PC-3 (cell line): Measurements from ENCODE around the gene GABRG3. TPM values are rescaled to one million over a fixed set of nuclear protein-coding genes. Genes with fewer than 3 reads are reported as not detected.

Experiments
- ATAC-seq: fragments of 200-7000 bp; cut with Tn5 transposase; 2 replicates; pipeline ENCODE4 v1.9.1; 2020; ENCODE audit warnings: mild to moderate bottlenecking, moderate library complexity
- BruUV-seq: library from RNA; stranded (reverse); fragments of 400-500 nt; replicated peaks from 2 replicates; lab custom pipeline; 2021; lab: Mats Ljungman, UMichigan
- CTCF ChIA-PET: fragments of 300-600 bp; sonication (Branson Sonifier 250); formaldehyde crosslinking; loops from one replicate; lab custom pipeline; 2022; ENCODE audit warnings: antibody characterized with exemption; lab: Charles Lee
- POLR2A ChIA-PET: fragments of 300-600 bp; sonication (Branson Sonifier 250); formaldehyde crosslinking; loops from one replicate; lab custom pipeline; 2022; ENCODE audit warnings: antibody characterized with exemption; ENCODE audit not compliant: unreplicated experiment; lab: Charles Lee
- DNase-seq: peaks from one replicate; pipeline ENCODE4 v3.0.0-alpha.2; 2015
- H2AFZ ChIP-seq: fragments of 300-600 bp; sonication (generic); 2 replicates; pipeline ENCODE4 v1.6.0; 2016; ENCODE audit warnings: antibody characterized with exemption, low read length
- H3F3A ChIP-seq: fragments of 300-600 bp; sonication (generic); one replicate; pipeline ENCODE4 v1.6.0; 2017; ENCODE audit warnings: antibody characterized with exemption, low read length, control low read depth, mild to moderate bottlenecking; ENCODE audit not compliant: unreplicated experiment
- H3K27ac ChIP-seq: fragments of 300-600 bp; sonication (generic); 2 replicates; pipeline ENCODE4 v1.5.1; 2016; ENCODE audit warnings: mild to moderate bottlenecking, low read length
- H3K27me3 ChIP-seq: fragments of 300-600 bp; sonication (generic); 2 replicates; pipeline ENCODE4 v1.6.1; 2016; ENCODE audit warnings: low read length, mixed read lengths
- H3K36me3 ChIP-seq: fragments of 300-600 bp; sonication (generic); 2 replicates; pipeline ENCODE4 v1.6.1; 2016; ENCODE audit warnings: low read depth, mixed run types, low read length, mixed read lengths
- H3K4me1 ChIP-seq: fragments of 300-600 bp; sonication (generic); 2 replicates; pipeline ENCODE4 v1.5.1; 2016; ENCODE audit warnings: low read length; ENCODE audit not compliant: insufficient read depth
- H3K4me2 ChIP-seq: fragments of 300-600 bp; sonication (generic); 2 replicates; pipeline ENCODE4 v1.6.0; 2016; ENCODE audit warnings: low read length
- H3K4me3 ChIP-seq: fragments of 300-600 bp; sonication (generic); 2 replicates; pipeline ENCODE4 v1.5.1; 2016; ENCODE audit warnings: mild to moderate bottlenecking, low read length, mixed read lengths
- H3K79me2 ChIP-seq: fragments of 300-600 bp; sonication (generic); 2 replicates; pipeline ENCODE4 v1.6.1; 2017; ENCODE audit warnings: low read length, mixed read lengths
- H3K9ac ChIP-seq: fragments of 300-600 bp; sonication (generic); 2 replicates; pipeline ENCODE4 v1.6.0; 2016; ENCODE audit warnings: mild to moderate bottlenecking, low read length
- H3K9me2 ChIP-seq: fragments of 300-600 bp; sonication (generic); replicated peaks from 2 replicates; pipeline ENCODE4 v1.6.1; 2016; ENCODE audit warnings: mixed run types, low read length, mixed read lengths
- H3K9me3 ChIP-seq: fragments of 300-600 bp; sonication (generic); 2 replicates; pipeline ENCODE4 v1.6.1; 2016; ENCODE audit warnings: low read length, mixed read lengths
- H4K20me1 ChIP-seq: fragments of 300-600 bp; sonication (generic); 2 replicates; pipeline ENCODE4 v1.6.1; 2016; ENCODE audit warnings: low read length, mixed read lengths
- CTCF ChIP-seq: fragments of 300-600 bp; sonication (generic); conservative IDR thresholded peaks from 2 replicates; pipeline ENCODE4 v1.5.1; 2017; ENCODE audit warnings: antibody characterized with exemption, low read depth, mild to moderate bottlenecking, low read length
- EZH2 ChIP-seq: fragments of 300-600 bp; sonication (generic); IDR thresholded peaks from one replicate; pipeline ENCODE4 v1.6.1; 2017; ENCODE audit warnings: antibody characterized with exemption, mild to moderate bottlenecking, low read length; ENCODE audit not compliant: unreplicated experiment
- EZH2phosphoT487 ChIP-seq: fragments of 300-600 bp; sonication (generic); IDR thresholded peaks from 2 replicates; pipeline ENCODE4 v1.6.1; 2018; ENCODE audit warnings: mild to moderate bottlenecking, antibody characterized with exemption, low read length, borderline replicate concordance
- intact Hi-C: fragments of 100-400 bp; cut with micrococcal nuclease; formaldehyde crosslinking; loops from 2 replicates; pipeline ENCODE4 v1.9.0; 2023
- total RNA-seq: library from RNA; depleted of rRNA; stranded (reverse); fragments of >200 nt; gene quantifications from 2 replicates; pipeline ENCODE4 v1.2.3, GENCODE V29; 2014

Gene GABRG3
- total RNA-seq, 1 experiment from 2014 or later: 0.11 TPM

- peaks cover 10% of the 10 kb centered on the region; the same call in 1 of the 2 replicates for H3K9me3 ChIP-seq
- no peaks in the 10 kb centered on the region for H3K79me2 ChIP-seq
- H3F3A ChIP-seq: no peaks in the 10 kb centered on the region
- no peak for TF ChIP-seq CTCF
- no peak for TF ChIP-seq EZH2phosphoT487
- TF ChIP-seq EZH2: no peak
- ChIA-PET CTCF (no interaction called here), POLR2A (no interaction called here)
- no peak overlapping the region for H3K4me3 ChIP-seq
- intact Hi-C loops: no loop called here
- DNase-seq: no peak
- no peaks in the 10 kb centered on the region for H3K36me3 ChIP-seq
- BruUV-seq: no TSS peak
- H3K27ac ChIP-seq: no peak overlapping the region
- H3K9me2 ChIP-seq: no peaks in the 10 kb centered on the region
- ATAC-seq: no peak
- H3K27me3 ChIP-seq: no peaks in the 10 kb centered on the region
- no peak overlapping the region for H3K9ac ChIP-seq
- H3K4me2 ChIP-seq: no peak overlapping the region
- H2AFZ ChIP-seq: no peak overlapping the region
- H4K20me1 ChIP-seq: no peaks in the 10 kb centered on the region
- no peaks in the 10 kb centered on the region for H3K4me1 ChIP-seq
Observed at GRCh38 chr15:27550635-27551034, 579.7 kb downstream of the GABRG3 start.

GRCh38 chr15:27561816-27562215, 590.8 kb downstream of the GABRG3 start:
- ChIA-PET POLR2A (no interaction called here), CTCF (no interaction called here)
- H3K4me1 ChIP-seq: peaks cover 4% of the 10 kb centered on the region; the same call in 1 of the 2 replicates

More at GRCh38 chr15:27561816-27562215, 590.8 kb downstream of the GABRG3 start:
- Histone ChIP-seq H3K9me3 (peaks cover 26% of the 10 kb centered on the region; the same call in 1 of the 2 replicates), H3K36me3 (no peaks in the 10 kb centered on the region), H3K79me2 (no peaks in the 10 kb centered on the region), H2AFZ (no peak overlapping the region), H3K9me2 (no peaks in the 10 kb centered on the region), H3K4me3 (no peak overlapping the region), H4K20me1 (no peaks in the 10 kb centered on the region), H3K27me3 (no peaks in the 10 kb centered on the region), H3K9ac (no peak overlapping the region), H3F3A (no peaks in the 10 kb centered on the region), H3K4me2 (no peak overlapping the region), H3K27ac (no peak overlapping the region)
- no peak for DNase-seq
- BruUV-seq: no TSS peak
- intact Hi-C loops: no loop called here
- TF ChIP-seq EZH2: no peak
- no peak for TF ChIP-seq EZH2phosphoT487
- no peak for TF ChIP-seq CTCF
- no peak for ATAC-seq
